Hypothalamus (tissue), 51 donors: ENCODE results near the gene MTSS2.
A peak's percentile ranks its signal among the peaks of the same experiment; 100 is the strongest.
"Not testable (repeated sequence)": the region's sequence is repeated elsewhere in the genome, so short reads cannot be mapped to it uniquely, and the experiment has no call there.

Source experiments
- DNase-seq, 51 donors: peaks; one replicate each; lab custom pipeline; 2025; lab: John Stamatoyannopoulos, UW

MTSS2 gene

GRCh38 chr16:70677499-70678120 is 8.2 kb downstream of the MTSS2 start:
- DNase-seq, result no peak

GRCh38 chr16:70676675-70677498 is 9.0 kb downstream of the MTSS2 start:
- DNase-seq, result no peak

GRCh38 chr16:70675851-70676513 is 9.9 kb downstream of the MTSS2 start:
- DNase-seq, result peak in 4 of 51 donors; percentile 38 to 49 (median 42)

- no peak for DNase-seq
These were observed 11.4 kb downstream of the MTSS2 start for GRCh38 chr16:70674221-70675014.

- not testable (repeated sequence) for DNase-seq
These were observed 14.9 kb downstream of the MTSS2 start for GRCh38 chr16:70670938-70671337.

- no peak for DNase-seq
These were observed 15.7 kb downstream of the MTSS2 start for GRCh38 chr16:70670175-70670574.

GRCh38 chr16:70665806-70666735 is 19.8 kb downstream of the MTSS2 start:
- DNase-seq, result no peak

- no peak for DNase-seq
These were observed 20.6 kb downstream of the MTSS2 start for GRCh38 chr16:70665113-70665694.

- DNase-seq, result no peak
These were observed 21.3 kb downstream of the MTSS2 start for GRCh38 chr16:70664325-70665112.

GRCh38 chr16:70663524-70664324 is 22.1 kb downstream of the MTSS2 start:
- no peak for DNase-seq

- no peak for DNase-seq
These were observed 22.8 kb downstream of the MTSS2 start for GRCh38 chr16:70662991-70663523.

GRCh38 chr16:70661918-70662641 is 23.8 kb downstream of the MTSS2 start:
- peak in 4 of 51 donors; percentile 35 to 54 (median 42) for DNase-seq

- DNase-seq, result no peak
These were observed 24.3 kb downstream of the MTSS2 start for GRCh38 chr16:70661534-70661917.

GRCh38 chr16:70660672-70661350 is 25.0 kb downstream of the MTSS2 start:
- no peak for DNase-seq

- no peak for DNase-seq
These were observed 25.7 kb downstream of the MTSS2 start for GRCh38 chr16:70659953-70660671.
